H1 (cell line): ENCODE results near the gene FGF10. TPM values are rescaled to one million over a fixed set of nuclear protein-coding genes. Genes with fewer than 3 reads are reported as not detected.

Source experiments
- CTCF ChIA-PET: fragments of 300-600 bp; sonication (Branson Sonifier 250); formaldehyde crosslinking; loops from one replicate; lab custom pipeline; 2021; ENCODE audit not compliant: partially characterized antibody; lab: Charles Lee
- POLR2A ChIA-PET: fragments of 300-600 bp; sonication (Branson Sonifier 250); formaldehyde crosslinking; loops from one replicate; lab custom pipeline; 2021; ENCODE audit warnings: inconsistent platforms; ENCODE audit not compliant: partially characterized antibody; lab: Charles Lee
- DNase-seq, 2 experiments: peaks; one replicate each; pipeline versions ENCODE4 v3.0.0 to v3.0.0-alpha.2; 2010 to 2022; ENCODE audit warnings: low spot score in 2 of 2, low read depth in 1 of 2, mixed read lengths in 1 of 2
- FAIRE-seq: peaks from 2 replicates; lab custom pipeline; 2011; peaks lifted over from hg19 to GRCh38; lab: Jason Lieb, UNC
- H2AFZ ChIP-seq: 2 replicates; pipeline ENCODE4 v1.8.1; 2012; ENCODE audit warnings: low read length, inconsistent platforms
- H2AK5ac ChIP-seq: 2 replicates; pipeline ENCODE4 v1.6.1; 2013; ENCODE audit warnings: low read depth, low read length
- H2BK120ac ChIP-seq: replicated peaks from 2 replicates; pipeline ENCODE3; 2013; ENCODE audit warnings: low read depth, low read length, inconsistent platforms
- H2BK12ac ChIP-seq: 2 replicates; pipeline ENCODE4 v1.6.1; 2013; ENCODE audit warnings: low read depth, low read length
- H2BK15ac ChIP-seq: 2 replicates; pipeline ENCODE4 v1.6.1; 2013; ENCODE audit warnings: low read length
- H2BK20ac ChIP-seq: 2 replicates; pipeline ENCODE4 v1.6.1; 2013; ENCODE audit warnings: low read length
- H2BK5ac ChIP-seq: 2 replicates; pipeline ENCODE4 v1.6.1; 2013; ENCODE audit warnings: low read depth, low read length
- H3K14ac ChIP-seq: 2 replicates; pipeline ENCODE4 v1.6.1; 2013; ENCODE audit warnings: inconsistent platforms; ENCODE audit not compliant: insufficient read length
- H3K18ac ChIP-seq: 2 replicates; pipeline ENCODE4 v1.6.1; 2013; ENCODE audit warnings: low read length; ENCODE audit errors: extremely low read depth
- H3K23ac ChIP-seq: 2 replicates; pipeline ENCODE4 v1.6.1; 2013; ENCODE audit warnings: inconsistent platforms; ENCODE audit not compliant: insufficient read length
- H3K23me2 ChIP-seq: 2 replicates; pipeline ENCODE4 v1.6.1; 2013; ENCODE audit warnings: low read depth, low read length
- H3K27ac ChIP-seq: 2 replicates; pipeline ENCODE4 v1.6.1; 2011; ENCODE audit warnings: low read depth, low read length, inconsistent platforms
- H3K27me3 ChIP-seq, 4 experiments: replicated peaks in 1 of 4; 1 replicate in 1 of 4; 2 replicates in 3 of 4; pipeline versions ENCODE4 v1.6.1 to v1.8.1; 2011 to 2013; ENCODE audit warnings: low read length in 3 of 4, mild to moderate bottlenecking in 3 of 4, inconsistent platforms in 2 of 4, mixed read lengths in 2 of 4, moderate library complexity in 1 of 4; ENCODE audit not compliant: control insufficient read depth in 3 of 4, insufficient read depth in 3 of 4; ENCODE audit errors: extremely low read depth in 1 of 4
- H3K36me3 ChIP-seq, 4 experiments: 2 replicates each; pipeline versions ENCODE4 v1.6.1 to v1.8.1; 2011 to 2013; ENCODE audit warnings: mild to moderate bottlenecking in 4 of 4, low read length in 3 of 4, moderate library complexity in 2 of 4, control low read depth in 1 of 4, inconsistent platforms in 1 of 4; ENCODE audit not compliant: insufficient read depth in 4 of 4, control insufficient read depth in 2 of 4
- H3K4ac ChIP-seq: replicated peaks from 2 replicates; pipeline ENCODE3; 2013; ENCODE audit warnings: low read length, low read depth, mixed read lengths, inconsistent platforms; ENCODE audit not compliant: insufficient read length
- H3K4me1 ChIP-seq, 4 experiments: replicated peaks in 1 of 4; 1 replicate in 1 of 4; 2 replicates in 3 of 4; pipeline versions ENCODE4 v1.6.1 to v1.8.1; 2011 to 2013; ENCODE audit warnings: low read length in 3 of 4, inconsistent platforms in 2 of 4, mixed read lengths in 1 of 4; ENCODE audit not compliant: insufficient read depth in 4 of 4, control insufficient read depth in 3 of 4
- H3K4me2 ChIP-seq, 2 experiments: 2 replicates each; pipeline versions ENCODE4 v1.6.1 to v1.8.1; 2011 to 2013; ENCODE audit warnings: low read depth in 2 of 2, low read length in 2 of 2, control low read depth in 1 of 2, inconsistent platforms in 1 of 2, mild to moderate bottlenecking in 1 of 2; ENCODE audit not compliant: insufficient read depth in 1 of 2
- H3K4me3 ChIP-seq, 4 experiments: fragments of 200-600, 300-600 bp in 1 of 4; sonication (generic), shearing (Covaris generic), sonication (Bioruptor Twin) in 1 of 4; 2 replicates each; pipeline versions ENCODE4 v1.5.1 to v1.8.1; 2011 to 2016; ENCODE audit warnings: low read length in 4 of 4, low read depth in 3 of 4, control low read depth in 2 of 4, inconsistent platforms in 2 of 4, mild to moderate bottlenecking in 2 of 4, mixed read lengths in 1 of 4, moderate library complexity in 1 of 4; ENCODE audit not compliant: insufficient read depth in 2 of 4; ENCODE audit errors: extremely low read depth in 1 of 4
- H3K56ac ChIP-seq: replicated peaks from 2 replicates; pipeline ENCODE3; 2013; ENCODE audit warnings: low read depth, mild to moderate bottlenecking, mixed read lengths, low read length, inconsistent platforms; ENCODE audit not compliant: insufficient read length
- H3K79me1 ChIP-seq: 2 replicates; pipeline ENCODE4 v1.6.1; 2013; ENCODE audit warnings: low read depth, low read length, control low read depth
- H3K79me2 ChIP-seq, 2 experiments: 2 replicates each; pipeline versions ENCODE4 v1.6.1 to v1.8.1; 2012 to 2013; ENCODE audit warnings: low read length in 2 of 2, mild to moderate bottlenecking in 2 of 2, inconsistent platforms in 1 of 2; ENCODE audit not compliant: insufficient read depth in 2 of 2, control insufficient read depth in 1 of 2
- H3K9ac ChIP-seq, 4 experiments: replicated peaks in 1 of 4; 1 replicate in 1 of 4; 2 replicates in 3 of 4; pipeline versions ENCODE4 v1.6.1 to v1.8.1; 2011 to 2013; ENCODE audit warnings: low read depth in 3 of 4, low read length in 3 of 4, control low read depth in 2 of 4, mild to moderate bottlenecking in 2 of 4, moderate library complexity in 2 of 4, inconsistent platforms in 1 of 4; ENCODE audit errors: extremely low read depth in 1 of 4
- H3K9me3 ChIP-seq, 2 experiments: 2 replicates each; pipeline versions ENCODE4 v1.6.1 to v1.8.1; 2012 to 2013; ENCODE audit warnings: mild to moderate bottlenecking in 2 of 2, moderate library complexity in 2 of 2, control low read depth in 1 of 2, inconsistent platforms in 1 of 2, low read depth in 1 of 2, low read length in 1 of 2, mixed read lengths in 1 of 2; ENCODE audit not compliant: insufficient read depth in 2 of 2
- H4K20me1 ChIP-seq, 2 experiments: replicated peaks in 1 of 2; 2 replicates each; pipeline versions ENCODE3 to v1.8.1; 2011 to 2013; ENCODE audit warnings: inconsistent platforms in 2 of 2, low read length in 2 of 2, mild to moderate bottlenecking in 1 of 2; ENCODE audit not compliant: insufficient read depth in 2 of 2, control insufficient read depth in 1 of 2
- H4K5ac ChIP-seq: 2 replicates; pipeline ENCODE4 v1.6.1; 2013; ENCODE audit warnings: low read length, low read depth, mixed read lengths, inconsistent platforms; ENCODE audit not compliant: insufficient read length
- H4K8ac ChIP-seq: 2 replicates; pipeline ENCODE4 v1.8.0; 2013; ENCODE audit warnings: mild to moderate bottlenecking, moderate library complexity, low read length, inconsistent platforms; ENCODE audit not compliant: insufficient read depth; ENCODE audit errors: extremely low read depth
- H4K91ac ChIP-seq: replicated peaks from 2 replicates; pipeline ENCODE3; 2013; ENCODE audit warnings: low read length, mixed read lengths, inconsistent platforms; ENCODE audit not compliant: insufficient read length
- ASH2L ChIP-seq: fragments of 200-600, 300-600 bp; sonication (generic); IDR thresholded peaks from one replicate; pipeline ENCODE4 v1.7.1; 2017; ENCODE audit warnings: low read length
- ATF3 ChIP-seq: IDR thresholded peaks from 2 replicates; pipeline ENCODE4 v1.6.1; 2011; ENCODE audit warnings: low read depth, mild to moderate bottlenecking, low read length; ENCODE audit not compliant: insufficient read depth
- BACH1 ChIP-seq: IDR thresholded peaks from 2 replicates; pipeline ENCODE4 v1.6.1; 2012; ENCODE audit warnings: low read length, improper control_type of control experiment
- BRCA1 ChIP-seq: IDR thresholded peaks from 2 replicates; pipeline ENCODE4 v1.6.1; 2012; ENCODE audit warnings: low read depth, low read length, improper control_type of control experiment
- CREB1 ChIP-seq: IDR thresholded peaks from 2 replicates; pipeline ENCODE4 v1.6.1; 2012; ENCODE audit warnings: inconsistent platforms
- E2F6 ChIP-seq: IDR thresholded peaks from 2 replicates; pipeline ENCODE4 v1.6.1; 2012; ENCODE audit warnings: inconsistent platforms
- GTF2F1 ChIP-seq: IDR thresholded peaks from 2 replicates; pipeline ENCODE4 v1.6.1; 2012; ENCODE audit warnings: low read depth, low read length, improper control_type of control experiment, borderline replicate concordance
- HDAC6 ChIP-seq: IDR thresholded peaks from one replicate; pipeline ENCODE4 v1.7.1; 2012; ENCODE audit warnings: low read depth, mild to moderate bottlenecking, inconsistent platforms, low read length, moderate library complexity
- KDM4A ChIP-seq: IDR thresholded peaks from one replicate; pipeline ENCODE4 v1.7.1; 2012; ENCODE audit warnings: low read depth, mild to moderate bottlenecking, moderate library complexity, low read length, inconsistent platforms; ENCODE audit not compliant: severe bottlenecking
- MAX ChIP-seq: IDR thresholded peaks from 2 replicates; pipeline ENCODE4 v1.6.1; 2012; ENCODE audit warnings: inconsistent platforms
- SIX5 ChIP-seq: IDR thresholded peaks from 2 replicates; pipeline ENCODE4 v1.6.1; 2011; ENCODE audit warnings: mild to moderate bottlenecking, low read depth, low read length
- SP2 ChIP-seq: IDR thresholded peaks from 2 replicates; pipeline ENCODE4 v1.6.1; 2012; ENCODE audit warnings: mild to moderate bottlenecking, low read length, inconsistent platforms
- TCF12 ChIP-seq: IDR thresholded peaks from 2 replicates; pipeline ENCODE4 v1.6.1; 2011; ENCODE audit warnings: low read depth, mild to moderate bottlenecking, low read length
- TEAD4 ChIP-seq: IDR thresholded peaks from 2 replicates; pipeline ENCODE4 v1.6.1; 2012; ENCODE audit warnings: low read depth, low read length, inconsistent platforms, mixed read lengths
- YY1 ChIP-seq: IDR thresholded peaks from 2 replicates; pipeline ENCODE4 v1.6.1; 2011; ENCODE audit warnings: low read depth, mild to moderate bottlenecking, low read length
- WGBS, 2 experiments: shearing (Covaris generic) in 1 of 2; methylation state at CpG; one replicate each; pipeline versions ENCODE4 v1.1.6 to v1.1.7; 2013 to 2015; ENCODE audit warnings: low lambda C conversion rate in 2 of 2, mixed read lengths in 2 of 2, inconsistent platforms in 1 of 2, low coverage in 1 of 2, missing lambda C conversion rate in 1 of 2; ENCODE audit not compliant: insufficient replicate concordance in 2 of 2, insufficient coverage in 1 of 2, insufficient read length in 1 of 2; ENCODE audit errors: extremely low coverage in 1 of 2, missing lambda C conversion rate in 1 of 2; 5-methylcytosine and 5-hydroxymethylcytosine counted together
- polyA plus RNA-seq, 7 experiments: library from polyadenylated mRNA; depleted of rRNA in 3 of 7; stranded (reverse) in 5 of 7; unstranded in 2 of 7; fragments of >200 nt in 5 of 7; fragments of 200-250 nt in 2 of 7; gene quantifications; 1 replicate in 5 of 7; 2 replicates in 1 of 7; 4 replicates in 1 of 7; pipeline versions ENCODE4 v1.2.1 to v1.2.3, GENCODE V29; 2011 to 2013; ENCODE audit warnings: missing spikeins in 2 of 7, mixed read lengths in 2 of 7
- total RNA-seq: library from RNA; stranded (reverse); fragmentation: NEBNext Ultra II Directional; extraction: Animal tissue kit (Norgen Biotek cat#: 25700); gene quantifications from 2 replicates; pipeline ENCODE4 v1.2.1, GENCODE V29; 2021

FGF10 gene
- total and polyA plus RNA-seq, 2 of the 8 experiments (the other 6 are each of a cell fraction or from before 2014, with no cell fraction given), result 0.06 to 0.54 TPM

- Histone ChIP-seq H2BK12ac (no peak overlapping the region), H3K56ac (no peak overlapping the region), H3K9me3 (no peaks in the 10 kb centered on the region), H3K14ac (no peak overlapping the region), H2BK120ac (no peak overlapping the region), H3K79me2 (no peaks in the 10 kb centered on the region), H3K18ac (no peak overlapping the region), H2BK15ac (no peak overlapping the region), H3K79me1 (no peaks in the 10 kb centered on the region), H2AFZ (0 out of 2 replicates have a peak overlapping the region, but pooled peaks have one; percentile 4), H4K8ac (no peak overlapping the region), H3K27ac (no peak overlapping the region), H3K36me3 (no peaks in the 10 kb centered on the region), H2BK20ac (no peak overlapping the region), H3K4me1 (no peaks in the 10 kb centered on the region), H4K91ac (no peak overlapping the region), H2BK5ac (no peak overlapping the region), H3K4ac (no peak overlapping the region), H4K20me1 (no peaks in the 10 kb centered on the region), H3K23ac (no peak overlapping the region), H2AK5ac (no peak overlapping the region), H3K9ac (no peak overlapping the region), H4K5ac (no peak overlapping the region), H3K4me2 (no peak overlapping the region), H3K23me2 (no peaks in the 10 kb centered on the region), H3K27me3 (no peaks in the 10 kb centered on the region), H3K4me3 (no peak overlapping the region)
- WGBS, 2 experiments, result 97% methylated on average over 2 of the region's 2 CpGs; no CpG with 5 or more reads in 1 of the 2 experiments
- ChIA-PET CTCF (interaction anchor here (0.9 to 2.1 kb wide), 5 partner anchors 15 to 699 kb away, joined by 3 to 6 read pairs (median 5); no protein-coding TSS in a partner anchor), POLR2A (no interaction called here)
- DNase-seq, result no peak
- no peak for FAIRE-seq
- TF ChIP-seq BACH1 (no peak), TCF12 (no peak), GTF2F1 (no peak), E2F6 (no peak), ASH2L (no peak), SP2 (no peak), KDM4A (no peak), TEAD4 (no peak), HDAC6 (no peak), CREB1 (no peak), MAX (no peak), YY1 (no peak), BRCA1 (no peak), SIX5 (no peak), ATF3 (no peak)
Observed at GRCh38 chr5:44329716-44330115, 59.5 kb downstream of the FGF10 start.
